VCaP (cell line): ENCODE results near the gene CADPS.

ENCODE experiments used
- H3K27ac ChIP-seq: fragments of 450-650 bp; 2 replicates; pipeline ENCODE4 v1.5.1; 2017
- CTCF ChIP-seq: fragments of 450-650 bp; conservative IDR thresholded peaks from 2 replicates; pipeline ENCODE4 v1.5.1; 2017; ENCODE audit warnings: mild to moderate bottlenecking, moderate library complexity

CADPS gene

GRCh38 chr3:62493109-62493801 lies 382.0 kb downstream of the CADPS start:
- TF ChIP-seq CTCF = no peak
- no peak overlapping the region for H3K27ac ChIP-seq

GRCh38 chr3:62482961-62483360 lies 392.3 kb downstream of the CADPS start:
- no peak for TF ChIP-seq CTCF
- no peak overlapping the region for H3K27ac ChIP-seq

- no peak overlapping the region for H3K27ac ChIP-seq
- TF ChIP-seq CTCF = no peak
These were observed 393.3 kb downstream of the CADPS start for GRCh38 chr3:62481962-62482361.

GRCh38 chr3:62480056-62480455 lies 395.2 kb downstream of the CADPS start:
- H3K27ac ChIP-seq = no peak overlapping the region
- no peak for TF ChIP-seq CTCF

- no peak overlapping the region for H3K27ac ChIP-seq
- no peak for TF ChIP-seq CTCF
These were observed 395.9 kb downstream of the CADPS start for GRCh38 chr3:62479326-62479725.

- no peak for TF ChIP-seq CTCF
- H3K27ac ChIP-seq = no peak overlapping the region
These were observed 399.9 kb downstream of the CADPS start for GRCh38 chr3:62475306-62475705.

GRCh38 chr3:62467966-62468722 lies 407.1 kb downstream of the CADPS start:
- peak overlapping the region; percentile 69 for H3K27ac ChIP-seq
- TF ChIP-seq CTCF = no peak
